HCT116 (cell line): Measurements from ENCODE around the gene ATP13A3. TPM values are rescaled to one million over a fixed set of nuclear protein-coding genes. Genes with fewer than 3 reads are reported as not detected.
A peak's percentile ranks its signal among the peaks of the same experiment; 100 is the strongest.

Experiments used
- ATAC-seq: fragments of 200-7000 bp; cut with Tn5 transposase; 2 replicates; pipeline ENCODE4 v1.9.1; 2020; ENCODE audit warnings: mild to moderate bottlenecking, moderate library complexity
- BruUV-seq: library from RNA; stranded (reverse); fragments of 400-500 nt; replicated peaks from 2 replicates; lab custom pipeline; 2021; lab: Mats Ljungman, UMichigan
- CTCF ChIA-PET: fragments of 300-600 bp; sonication (Branson Sonifier 250); formaldehyde crosslinking; loops from one replicate; lab custom pipeline; 2021; ENCODE audit warnings: antibody characterized with exemption; lab: Charles Lee
- POLR2A ChIA-PET: fragments of 300-600, 350-600 bp; sonication (Branson Sonifier 250); formaldehyde crosslinking; loops from one replicate; lab custom pipeline; 2021; ENCODE audit warnings: antibody characterized with exemption; lab: Charles Lee
- RAD21 ChIA-PET, 2 experiments: fragments of 300-600 bp; sonication (Branson Sonifier 250); formaldehyde crosslinking; loops; one replicate each; lab custom pipeline; 2023; ENCODE audit warnings: low total read pairs in 2 of 2; ENCODE audit not compliant: uncharacterized antibody in 2 of 2, unreplicated experiment in 2 of 2, low non-redundant PET in 1 of 2; lab: Charles Lee
- DNase-seq: peaks from one replicate; pipeline ENCODE4 v3.0.0-alpha.2; 2010; ENCODE audit warnings: low read depth, low spot score
- H2AFZ ChIP-seq: fragments of 200-600 bp; shearing (Covaris generic), sonication (generic); 2 replicates; pipeline ENCODE4 v1.6.1; 2017; ENCODE audit warnings: low read depth, mixed run types, mixed read lengths, antibody characterized with exemption, low read length; ENCODE audit not compliant: poor library complexity, severe bottlenecking
- H3K27ac ChIP-seq: 2 replicates; pipeline ENCODE4 v1.5.1; 2012; ENCODE audit warnings: low read depth, low read length
- H3K27me3 ChIP-seq: fragments of 200-600 bp; sonication (generic); 2 replicates; pipeline ENCODE4 v1.6.1; 2016; ENCODE audit warnings: mixed run types, low read length, mixed read lengths; ENCODE audit not compliant: insufficient read depth
- H3K36me3 ChIP-seq, 2 experiments: fragments of 200-500 bp in 1 of 2; fragments of 200-600 bp in 1 of 2; sonication (Bioruptor generic) in 1 of 2; sonication (generic) in 1 of 2; 2 replicates each; pipeline versions ENCODE4 v1.5.1 to v1.6.1; 2014 to 2016; ENCODE audit warnings: low read length in 2 of 2, inconsistent platforms in 1 of 2, mixed read lengths in 1 of 2, mixed run types in 1 of 2; ENCODE audit not compliant: insufficient read depth in 2 of 2, control insufficient read depth in 1 of 2
- H3K4me1 ChIP-seq, 2 experiments: fragments of 200-600 bp in 1 of 2; sonication (generic) in 1 of 2; 2 replicates each; pipeline versions ENCODE4 v1.5.1 to v1.6.1; 2012 to 2017; ENCODE audit warnings: low read length in 2 of 2, inconsistent platforms in 1 of 2, mild to moderate bottlenecking in 1 of 2, mixed read lengths in 1 of 2, mixed run types in 1 of 2, moderate library complexity in 1 of 2; ENCODE audit not compliant: insufficient read depth in 2 of 2, control insufficient read depth in 1 of 2
- H3K4me2 ChIP-seq: fragments of 200-600 bp; sonication (generic); 2 replicates; pipeline ENCODE4 v1.6.1; 2017; ENCODE audit warnings: mixed run types, low read length, mixed read lengths
- H3K4me3 ChIP-seq, 2 experiments: fragments of 200-600 bp in 1 of 2; sonication (generic) in 1 of 2; replicated peaks in 1 of 2; 2 replicates each; pipeline ENCODE4 v1.5.1; 2011 to 2016; ENCODE audit warnings: low read length in 2 of 2, control low read depth in 1 of 2, low read depth in 1 of 2, mild to moderate bottlenecking in 1 of 2, mixed read lengths in 1 of 2, mixed run types in 1 of 2
- H3K79me2 ChIP-seq: fragments of 200-600 bp; sonication (generic); 2 replicates; pipeline ENCODE4 v1.6.1; 2017; ENCODE audit warnings: mild to moderate bottlenecking, mixed run types, low read length, moderate library complexity, mixed read lengths; ENCODE audit not compliant: insufficient read depth
- H3K9ac ChIP-seq: fragments of 200-600 bp; sonication (generic); 2 replicates; pipeline ENCODE4 v1.6.1; 2016; ENCODE audit warnings: low read length, mixed read lengths
- H3K9me2 ChIP-seq: fragments of 200-600 bp; sonication (generic), shearing (Covaris generic); 2 replicates; pipeline ENCODE4 v1.6.1; 2017; ENCODE audit warnings: mixed run types, mild to moderate bottlenecking, moderate library complexity; ENCODE audit not compliant: insufficient read depth
- H3K9me3 ChIP-seq, 2 experiments: fragments of 200-500 bp in 1 of 2; fragments of 200-600 bp in 1 of 2; sonication (Bioruptor generic) in 1 of 2; sonication (generic) in 1 of 2; 2 replicates each; pipeline ENCODE4 v1.6.1; 2014 to 2017; ENCODE audit warnings: low read length in 2 of 2, mixed read lengths in 2 of 2, inconsistent platforms in 1 of 2, low read depth in 1 of 2, mild to moderate bottlenecking in 1 of 2, mixed run types in 1 of 2, moderate library complexity in 1 of 2; ENCODE audit not compliant: control insufficient read depth in 1 of 2, insufficient read depth in 1 of 2
- H4K20me1 ChIP-seq: fragments of 200-600 bp; sonication (generic), shearing (Covaris generic); 2 replicates; pipeline ENCODE4 v1.6.1; 2017; ENCODE audit warnings: mixed run types, mild to moderate bottlenecking, moderate library complexity; ENCODE audit not compliant: insufficient read depth
- EZH2 ChIP-seq: fragments of 200-600 bp; sonication (generic); IDR thresholded peaks from 2 replicates; pipeline ENCODE4 v1.6.1; 2017; ENCODE audit warnings: antibody characterized with exemption, mixed run types
- JUND ChIP-seq: IDR thresholded peaks from 2 replicates; pipeline ENCODE4 v1.6.1; 2012
- SIN3A ChIP-seq: IDR thresholded peaks from 2 replicates; pipeline ENCODE4 v1.6.1; 2012; ENCODE audit warnings: low read depth
- ZFX ChIP-seq: fragments of 450-650 bp; IDR thresholded peaks from 2 replicates; pipeline ENCODE4 v1.6.1; 2017
- intact Hi-C: fragments of 100-400 bp; cut with micrococcal nuclease; formaldehyde crosslinking; loops from 2 replicates; pipeline ENCODE4 v1.10.0; 2022
- total RNA-seq: library from RNA; stranded (reverse); gene quantifications from one replicate; pipeline ENCODE4 v1.2.1, GENCODE V29; 2021; ENCODE audit not compliant: unreplicated experiment
- TF ChIP-seq, protein P1 (sequence below), 3 experiments: fragments of 200-600 bp in 1 of 3; sonication (generic) in 1 of 3; IDR thresholded peaks in 2 of 3; conservative IDR thresholded peaks in 1 of 3; 2 replicates each; pipeline ENCODE4 v1.5.1; 2012 to 2017; ENCODE audit warnings: low read depth in 2 of 3, low read length in 2 of 3, antibody characterized with exemption in 1 of 3, borderline replicate concordance in 1 of 3, control low read depth in 1 of 3, mild to moderate bottlenecking in 1 of 3, mixed read lengths in 1 of 3, mixed run types in 1 of 3, moderate library complexity in 1 of 3; ENCODE audit not compliant: insufficient read depth in 1 of 3

ATP13A3 gene
- total RNA-seq, 1 experiment from 2014 or later = 139 TPM

DNA sequence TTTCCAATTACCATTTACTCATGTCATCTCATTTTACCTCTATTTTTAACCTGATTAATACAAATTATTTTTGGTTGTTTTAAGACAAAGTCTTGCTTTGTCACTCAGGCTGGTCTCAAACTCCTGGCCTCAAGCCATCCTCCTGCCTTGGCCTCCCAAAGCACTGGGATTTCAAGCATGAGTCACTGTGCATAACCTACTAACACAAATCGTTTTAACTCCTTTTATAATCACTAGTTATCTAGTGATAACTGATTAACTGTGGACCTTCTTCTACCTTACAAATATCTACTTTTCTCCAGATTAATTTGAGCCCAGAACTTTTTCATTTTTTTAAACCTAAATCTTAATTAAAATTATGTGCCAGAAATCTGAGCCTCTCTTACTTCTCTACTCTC, 4.6 kb downstream of the ATP13A3 start:
- Histone ChIP-seq H3K4me3 (no peak overlapping the region), H3K27me3 (no peaks in the 10 kb centered on the region), H4K20me1 (peaks cover 13% of the 10 kb centered on the region; the same call in 1 of the 2 replicates), H3K27ac (no peak overlapping the region), H3K4me1 (peaks cover 18 to 50% of the 10 kb centered on the region in 2 experiments), H3K36me3 (peaks cover 2 to 13% of the 10 kb centered on the region in 2 experiments; a peak in 2 of 4 replicates), H2AFZ (no peak overlapping the region), H3K9me3 (no peaks in the 10 kb centered on the region), H3K79me2 (peaks cover 91% of the 10 kb centered on the region), H3K9me2 (no peaks in the 10 kb centered on the region)
- DNase-seq (no peak), ATAC-seq (no peak)
- CTCF ChIA-PET = no interaction called here
- POLR2A ChIA-PET = no interaction called here
- intact Hi-C loops = no loop called here
- BruUV-seq = no TSS peak
- TF ChIP-seq, protein P1, sequence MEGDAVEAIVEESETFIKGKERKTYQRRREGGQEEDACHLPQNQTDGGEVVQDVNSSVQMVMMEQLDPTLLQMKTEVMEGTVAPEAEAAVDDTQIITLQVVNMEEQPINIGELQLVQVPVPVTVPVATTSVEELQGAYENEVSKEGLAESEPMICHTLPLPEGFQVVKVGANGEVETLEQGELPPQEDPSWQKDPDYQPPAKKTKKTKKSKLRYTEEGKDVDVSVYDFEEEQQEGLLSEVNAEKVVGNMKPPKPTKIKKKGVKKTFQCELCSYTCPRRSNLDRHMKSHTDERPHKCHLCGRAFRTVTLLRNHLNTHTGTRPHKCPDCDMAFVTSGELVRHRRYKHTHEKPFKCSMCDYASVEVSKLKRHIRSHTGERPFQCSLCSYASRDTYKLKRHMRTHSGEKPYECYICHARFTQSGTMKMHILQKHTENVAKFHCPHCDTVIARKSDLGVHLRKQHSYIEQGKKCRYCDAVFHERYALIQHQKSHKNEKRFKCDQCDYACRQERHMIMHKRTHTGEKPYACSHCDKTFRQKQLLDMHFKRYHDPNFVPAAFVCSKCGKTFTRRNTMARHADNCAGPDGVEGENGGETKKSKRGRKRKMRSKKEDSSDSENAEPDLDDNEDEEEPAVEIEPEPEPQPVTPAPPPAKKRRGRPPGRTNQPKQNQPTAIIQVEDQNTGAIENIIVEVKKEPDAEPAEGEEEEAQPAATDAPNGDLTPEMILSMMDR (IDR thresholded peaks at IDR 0.05 in 2 of 3, conservative IDR thresholded peaks at IDR 0.05 in 1 of 3; ENCODE audit: borderline replicate concordance in 1 of 3, insufficient read depth in 1 of 3, low read depth in 2 of 3, low read length in 2 of 3) = no peak
- TF ChIP-seq ZFX (no peak), SIN3A (no peak)
- TF ChIP-seq, all 23 proteins: peak for 0
- H3K4me2 ChIP-seq = peak overlapping the region; percentile 47
- no peak overlapping the region for H3K9ac ChIP-seq
- RAD21 ChIA-PET = no interaction called here

DNA sequence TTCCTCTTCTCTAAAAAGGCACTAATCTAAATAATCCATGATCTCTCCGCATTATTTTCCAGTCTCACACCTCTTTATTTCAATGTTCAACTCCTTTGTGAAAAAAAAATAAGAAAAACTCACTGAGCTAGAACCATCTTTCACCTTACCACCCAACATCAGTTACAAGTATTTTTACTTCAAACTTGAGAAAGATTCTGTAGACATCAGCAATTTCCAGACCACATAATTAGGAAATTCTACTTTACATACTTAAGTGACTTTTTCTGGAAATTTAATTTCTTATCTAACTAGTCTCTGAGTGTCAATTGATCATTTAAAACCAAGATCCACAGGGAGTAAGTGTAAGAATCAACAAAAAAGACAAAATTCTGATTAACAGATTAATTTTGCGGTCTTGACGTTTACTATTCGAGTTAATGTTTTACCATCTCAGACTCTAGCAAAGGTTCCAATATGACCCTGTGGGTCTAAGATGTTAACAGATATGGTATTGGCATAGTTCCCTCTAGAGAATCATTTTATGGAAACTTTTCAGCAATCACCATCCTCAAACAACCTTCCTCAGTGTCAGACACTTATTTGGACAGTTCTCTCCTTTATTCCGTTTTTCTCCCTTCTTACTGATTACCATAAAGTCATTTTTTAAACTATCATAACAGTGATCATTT, 5.1 kb downstream of the ATP13A3 start:
- ChIA-PET POLR2A (no interaction called here), RAD21 (no interaction called here), CTCF (interaction anchor here (0.7 kb wide), 1 partner anchor 113 kb away, joined by 3 read pairs; no protein-coding TSS in a partner anchor)
- H3K9ac ChIP-seq = no peak overlapping the region
- ATAC-seq = no peak
- BruUV-seq = no TSS peak
- H3K9me2 ChIP-seq = no peaks in the 10 kb centered on the region
- H3K4me1 ChIP-seq = peaks cover 18 to 48% of the 10 kb centered on the region in 2 experiments
- H3K4me2 ChIP-seq = peak overlapping the region; percentile 47; the same call in 1 of the 2 replicates
- DNase-seq = no peak
- peaks cover 2 to 13% of the 10 kb centered on the region in 2 experiments; a peak in 2 of 4 replicates for H3K36me3 ChIP-seq
- peaks cover 97% of the 10 kb centered on the region for H3K79me2 ChIP-seq
- no peaks in the 10 kb centered on the region for H3K9me3 ChIP-seq
- H3K27me3 ChIP-seq = no peaks in the 10 kb centered on the region
- no peak for TF ChIP-seq EZH2
- 0 out of 2 replicates have a peak, but pooled peaks have one; percentile 6 for TF ChIP-seq JUND
- peaks cover 13% of the 10 kb centered on the region; the same call in 1 of the 2 replicates for H4K20me1 ChIP-seq
- H3K4me3 ChIP-seq = no peak overlapping the region
- intact Hi-C loops = no loop called here
- H2AFZ ChIP-seq = no peak overlapping the region
- H3K27ac ChIP-seq = no peak overlapping the region
